DND-41 (cell line): ENCODE data around the gene DRG1.
"Not testable (repeated sequence)": the region's sequence is repeated elsewhere in the genome, so short reads cannot be mapped to it uniquely, and the experiment has no call there.

ENCODE experiments used
- ATAC-seq: fragments of 200-7000 bp; cut with Tn5 transposase; 3 replicates; pipeline ENCODE4 v1.9.1; 2021; ENCODE audit warnings: low read depth; ENCODE audit not compliant: insufficient read depth
- DNase-seq: peaks from one replicate; pipeline ENCODE4 v3.0.0-alpha.2; 2020
- H2AFZ ChIP-seq: 2 replicates; pipeline ENCODE4 v1.6.0; 2012; ENCODE audit warnings: low read depth, low read length
- H3K27ac ChIP-seq: 2 replicates; pipeline ENCODE4 v1.5.1; 2012; ENCODE audit warnings: low read length, inconsistent platforms
- H3K27me3 ChIP-seq: fragments of 200-600 bp; sonication (generic); 2 replicates; pipeline ENCODE4 v1.6.0; 2012; ENCODE audit warnings: low read length, mild to moderate bottlenecking, inconsistent platforms; ENCODE audit not compliant: insufficient read depth, poor library complexity
- H3K36me3 ChIP-seq: 2 replicates; pipeline ENCODE4 v1.5.1; 2012; ENCODE audit warnings: low read length, inconsistent platforms; ENCODE audit not compliant: insufficient read depth
- H3K4me1 ChIP-seq: 2 replicates; pipeline ENCODE4 v1.5.1; 2012; ENCODE audit warnings: mild to moderate bottlenecking, low read length; ENCODE audit not compliant: insufficient read depth
- H3K4me2 ChIP-seq: 2 replicates; pipeline ENCODE4 v1.6.0; 2012; ENCODE audit warnings: mild to moderate bottlenecking, moderate library complexity, low read length, inconsistent platforms; ENCODE audit not compliant: insufficient read depth
- H3K4me3 ChIP-seq, 2 experiments: fragments of 200-600 bp in 1 of 2; shearing (Covaris generic) in 1 of 2; 2 replicates each; pipeline ENCODE4 v1.5.1; 2012 to 2016; ENCODE audit warnings: inconsistent platforms in 2 of 2, low read length in 2 of 2, mild to moderate bottlenecking in 2 of 2, low read depth in 1 of 2, moderate library complexity in 1 of 2
- H3K79me2 ChIP-seq: 2 replicates; pipeline ENCODE4 v1.6.0; 2012; ENCODE audit warnings: low read length, inconsistent platforms; ENCODE audit not compliant: insufficient read depth
- H3K9ac ChIP-seq: 2 replicates; pipeline ENCODE4 v1.6.0; 2012; ENCODE audit warnings: low read depth, mild to moderate bottlenecking, inconsistent platforms, low read length, moderate library complexity
- H3K9me3 ChIP-seq: 2 replicates; pipeline ENCODE4 v1.5.1; 2012; ENCODE audit warnings: low read length, moderate library complexity, mild to moderate bottlenecking, inconsistent platforms; ENCODE audit not compliant: insufficient read depth, severe bottlenecking
- H4K20me1 ChIP-seq: 2 replicates; pipeline ENCODE4 v1.6.0; 2012; ENCODE audit warnings: low read length; ENCODE audit not compliant: insufficient read depth
- EZH2 ChIP-seq: IDR thresholded peaks from 3 replicates; pipeline ENCODE4 v1.6.1; 2012; ENCODE audit warnings: borderline replicate concordance, low read depth, mild to moderate bottlenecking, moderate library complexity, low read length, inconsistent platforms; ENCODE audit not compliant: severe bottlenecking
- TF ChIP-seq, protein P1 (sequence below): IDR thresholded peaks from 2 replicates; pipeline ENCODE4 v1.5.1; 2012; ENCODE audit warnings: borderline replicate concordance, low read length, moderate library complexity, mild to moderate bottlenecking; ENCODE audit not compliant: poor library complexity, severe bottlenecking; ENCODE audit errors: extremely low read depth

The DRG1 gene

DNA sequence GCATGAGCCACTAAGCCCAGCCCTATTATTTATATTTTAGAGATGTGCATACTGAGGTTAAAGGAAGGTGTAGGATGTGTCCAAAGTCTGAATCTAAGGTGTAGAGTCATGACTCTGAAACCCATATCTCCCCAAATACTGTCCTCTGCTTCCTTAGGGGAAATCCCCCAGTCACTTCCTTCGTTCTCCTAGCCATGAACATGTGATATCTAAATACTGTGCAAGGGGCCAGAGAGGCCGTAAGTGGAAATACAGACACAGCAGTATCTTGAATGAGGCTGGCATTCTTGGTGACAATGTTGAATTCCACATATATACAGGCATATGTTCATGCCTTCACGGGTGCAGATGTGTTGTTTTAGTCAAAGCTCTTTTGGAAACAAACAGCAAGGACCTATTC lies 32.0 kb upstream of the DRG1 start:
- no peaks in the 10 kb centered on the region for H3K9me3 ChIP-seq
- DNase-seq (no peak), ATAC-seq (no peak)
- H3K9ac ChIP-seq, result no peak overlapping the region
- no peak overlapping the region for H3K4me2 ChIP-seq
- no peak overlapping the region for H2AFZ ChIP-seq
- no peaks in the 10 kb centered on the region for H3K79me2 ChIP-seq
- no peak for TF ChIP-seq EZH2
- TF ChIP-seq, protein P1, sequence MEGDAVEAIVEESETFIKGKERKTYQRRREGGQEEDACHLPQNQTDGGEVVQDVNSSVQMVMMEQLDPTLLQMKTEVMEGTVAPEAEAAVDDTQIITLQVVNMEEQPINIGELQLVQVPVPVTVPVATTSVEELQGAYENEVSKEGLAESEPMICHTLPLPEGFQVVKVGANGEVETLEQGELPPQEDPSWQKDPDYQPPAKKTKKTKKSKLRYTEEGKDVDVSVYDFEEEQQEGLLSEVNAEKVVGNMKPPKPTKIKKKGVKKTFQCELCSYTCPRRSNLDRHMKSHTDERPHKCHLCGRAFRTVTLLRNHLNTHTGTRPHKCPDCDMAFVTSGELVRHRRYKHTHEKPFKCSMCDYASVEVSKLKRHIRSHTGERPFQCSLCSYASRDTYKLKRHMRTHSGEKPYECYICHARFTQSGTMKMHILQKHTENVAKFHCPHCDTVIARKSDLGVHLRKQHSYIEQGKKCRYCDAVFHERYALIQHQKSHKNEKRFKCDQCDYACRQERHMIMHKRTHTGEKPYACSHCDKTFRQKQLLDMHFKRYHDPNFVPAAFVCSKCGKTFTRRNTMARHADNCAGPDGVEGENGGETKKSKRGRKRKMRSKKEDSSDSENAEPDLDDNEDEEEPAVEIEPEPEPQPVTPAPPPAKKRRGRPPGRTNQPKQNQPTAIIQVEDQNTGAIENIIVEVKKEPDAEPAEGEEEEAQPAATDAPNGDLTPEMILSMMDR, result no peak
- H3K27ac ChIP-seq, result no peak overlapping the region
- H3K36me3 ChIP-seq, result no peaks in the 10 kb centered on the region
- H3K4me1 ChIP-seq, result no peaks in the 10 kb centered on the region
- no peaks in the 10 kb centered on the region for H3K27me3 ChIP-seq
- H3K4me3 ChIP-seq, result no peak overlapping the region
- no peaks in the 10 kb centered on the region for H4K20me1 ChIP-seq

DNA sequence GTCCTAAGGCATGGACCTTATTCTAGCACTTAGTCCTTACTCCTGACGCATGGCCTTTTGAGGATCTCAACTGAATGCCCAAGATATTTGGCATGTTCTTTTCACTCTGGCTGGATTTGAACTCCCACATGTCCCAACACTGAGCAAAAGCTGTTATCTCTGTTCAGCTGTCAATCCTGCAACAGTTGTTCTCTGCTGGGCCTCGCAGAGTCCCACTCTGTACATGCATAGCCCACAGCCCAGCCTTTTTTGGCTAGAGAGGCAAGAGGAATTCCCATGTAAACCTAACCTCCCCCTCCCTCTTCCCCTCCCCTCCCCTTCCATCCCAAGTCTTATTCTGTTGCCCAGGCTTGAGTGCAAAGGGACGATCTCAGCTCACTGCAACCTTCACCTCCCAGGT lies 21.8 kb upstream of the DRG1 start:
- Histone ChIP-seq H4K20me1 (no peaks in the 10 kb centered on the region), H2AFZ (no peak overlapping the region), H3K4me2 (no peak overlapping the region), H3K27ac (no peak overlapping the region), H3K9me3 (no peaks in the 10 kb centered on the region), H3K27me3 (no peaks in the 10 kb centered on the region), H3K36me3 (no peaks in the 10 kb centered on the region), H3K79me2 (no peaks in the 10 kb centered on the region), H3K4me1 (no peaks in the 10 kb centered on the region), H3K4me3 (no peak overlapping the region), H3K9ac (no peak overlapping the region)
- ATAC-seq (no peak), DNase-seq (no peak)
- TF ChIP-seq, protein P1, result no peak
- TF ChIP-seq EZH2, result no peak

GRCh38 chr22:31378123-31378522 lies 21.3 kb upstream of the DRG1 start:
- H2AFZ ChIP-seq, result no peak overlapping the region
- no peaks in the 10 kb centered on the region for H4K20me1 ChIP-seq
- H3K27ac ChIP-seq, result no peak overlapping the region
- H3K4me1 ChIP-seq, result no peaks in the 10 kb centered on the region
- no peak overlapping the region for H3K4me3 ChIP-seq
- H3K4me2 ChIP-seq, result no peak overlapping the region
- no peaks in the 10 kb centered on the region for H3K79me2 ChIP-seq
- H3K27me3 ChIP-seq, result no peaks in the 10 kb centered on the region
- ATAC-seq, result no peak
- TF ChIP-seq EZH2, result no peak
- TF ChIP-seq, protein P1, result no peak
- DNase-seq, result no peak
- H3K9ac ChIP-seq, result no peak overlapping the region
- no peaks in the 10 kb centered on the region for H3K36me3 ChIP-seq
- no peaks in the 10 kb centered on the region for H3K9me3 ChIP-seq

- not testable (repeated sequence) for H3K79me2 ChIP-seq, H3K4me2 ChIP-seq, H3K36me3 ChIP-seq, H4K20me1 ChIP-seq, H3K4me1 ChIP-seq, ATAC-seq, H3K9ac ChIP-seq, H3K4me3 ChIP-seq, H3K27ac ChIP-seq, DNase-seq, H3K27me3 ChIP-seq, H3K9me3 ChIP-seq, H2AFZ ChIP-seq
Measured at GRCh38 chr22:31378651-31379050, 20.8 kb upstream of the DRG1 start.
